MM.1S (cell line): ENCODE results near the gene ANKRD36.
"Not testable (repeated sequence)": the region's sequence is repeated elsewhere in the genome, so short reads cannot be mapped to it uniquely, and the experiment has no call there.

Experiments
- EZH2 ChIP-seq: fragments of 300-600 bp; sonication (generic); optimal IDR thresholded peaks from 2 replicates; pipeline ENCODE3; 2017; ENCODE audit warnings: low read depth, mild to moderate bottlenecking, antibody characterized with exemption, low read length, mixed read lengths
- EZH2phosphoT487 ChIP-seq: fragments of 300-600 bp; sonication (generic); IDR thresholded peaks from 2 replicates; pipeline ENCODE4 v1.6.1; 2018; ENCODE audit warnings: antibody characterized with exemption, low read length

GRCh38 chr2:97094772-97095611 is 18.0 kb upstream of the ANKRD36 start, which contains the start of gene FAHD2B:
- not testable (repeated sequence) for TF ChIP-seq EZH2, EZH2phosphoT487
